Keratinocyte (primary cell): Measurements from ENCODE around the gene SOX18. TPM values are rescaled to one million over a fixed set of nuclear protein-coding genes. Genes with fewer than 3 reads are reported as not detected.

Experiments
- DNase-seq: peaks from one replicate; pipeline ENCODE4 v3.0.0-alpha.2; 2011; ENCODE audit warnings: low read depth, missing footprints, low spot score
- FAIRE-seq: peaks from 2 replicates; lab custom pipeline; 2011; peaks lifted over from hg19 to GRCh38; lab: Jason Lieb, UNC
- H2AFZ ChIP-seq: 2 replicates; pipeline ENCODE4 v1.6.0; 2012; ENCODE audit warnings: low read length, control low read depth, inconsistent platforms; ENCODE audit not compliant: control insufficient read depth
- H3K27ac ChIP-seq: 2 replicates; pipeline ENCODE4 v1.5.1; 2011; ENCODE audit warnings: low read length; ENCODE audit not compliant: control insufficient read depth, insufficient read depth
- H3K27me3 ChIP-seq: 3 replicates; pipeline ENCODE4 v1.6.0; 2011; ENCODE audit warnings: low read length; ENCODE audit not compliant: control insufficient read depth, insufficient read depth; ENCODE audit errors: extremely low read depth
- H3K36me3 ChIP-seq, 2 experiments: 2 replicates in 1 of 2; 3 replicates in 1 of 2; pipeline ENCODE4 v1.5.1; 2011; ENCODE audit warnings: low read length in 2 of 2, mild to moderate bottlenecking in 1 of 2; ENCODE audit not compliant: control insufficient read depth in 2 of 2, insufficient read depth in 2 of 2; ENCODE audit errors: extremely low read depth in 1 of 2
- H3K4me1 ChIP-seq: 3 replicates; pipeline ENCODE4 v1.5.1; 2011; ENCODE audit warnings: low read length; ENCODE audit not compliant: control insufficient read depth, insufficient read depth; ENCODE audit errors: extremely low read depth
- H3K4me2 ChIP-seq: 3 replicates; pipeline ENCODE4 v1.6.0; 2011; ENCODE audit warnings: low read depth, low read length; ENCODE audit not compliant: control insufficient read depth, insufficient read depth; ENCODE audit errors: extremely low read depth
- H3K4me3 ChIP-seq, 3 experiments: fragments of 200-600 bp in 1 of 3; sonication (generic) in 1 of 3; 2 replicates in 2 of 3; 3 replicates in 1 of 3; pipeline ENCODE4 v1.5.1; 2011 to 2016; ENCODE audit warnings: low read length in 3 of 3, mild to moderate bottlenecking in 3 of 3, control low read depth in 2 of 3, inconsistent platforms in 1 of 3, low read depth in 1 of 3, mixed read lengths in 1 of 3, mixed run types in 1 of 3, moderate library complexity in 1 of 3; ENCODE audit not compliant: control insufficient read depth in 2 of 3, insufficient read depth in 2 of 3; ENCODE audit errors: extremely low read depth in 1 of 3
- H3K79me2 ChIP-seq: 2 replicates; pipeline ENCODE4 v1.6.0; 2012; ENCODE audit warnings: low read length; ENCODE audit not compliant: control insufficient read depth, insufficient read depth
- H3K9ac ChIP-seq: 3 replicates; pipeline ENCODE4 v1.6.0; 2011; ENCODE audit warnings: low read length; ENCODE audit not compliant: control insufficient read depth, insufficient read depth; ENCODE audit errors: extremely low read depth
- H3K9me1 ChIP-seq: 3 replicates; pipeline ENCODE4 v1.6.0; 2011; ENCODE audit warnings: low read length; ENCODE audit not compliant: control insufficient read depth, insufficient read depth; ENCODE audit errors: extremely low read depth
- H3K9me3 ChIP-seq: 2 replicates; pipeline ENCODE4 v1.5.1; 2012; ENCODE audit warnings: low read depth, low read length; ENCODE audit not compliant: control insufficient read depth
- H4K20me1 ChIP-seq: 3 replicates; pipeline ENCODE4 v1.6.0; 2011; ENCODE audit warnings: low read length; ENCODE audit not compliant: control insufficient read depth, insufficient read depth; ENCODE audit errors: extremely low read depth
- CTCF ChIP-seq, 3 experiments: IDR thresholded peaks in 1 of 3; conservative IDR thresholded peaks in 1 of 3; optimal IDR thresholded peaks in 1 of 3; 2 replicates in 2 of 3; 3 replicates in 1 of 3; pipeline versions ENCODE3 to v1.5.1; 2011; ENCODE audit warnings: low read length in 3 of 3, mild to moderate bottlenecking in 3 of 3, moderate library complexity in 2 of 3, control low read depth in 1 of 3, inconsistent platforms in 1 of 3; ENCODE audit not compliant: insufficient read depth in 2 of 3; ENCODE audit errors: extremely low read depth in 1 of 3
- EZH2 ChIP-seq: IDR thresholded peaks from one replicate; pipeline ENCODE4 v1.6.1; 2012; ENCODE audit warnings: inconsistent platforms, mild to moderate bottlenecking, low read length, moderate library complexity
- dilution Hi-C: fragments of 300-500 bp; cut with MboI; formaldehyde crosslinking; loops from one replicate; pipeline ENCODE4 v1.7.0; 2020; ENCODE audit warnings: low sequenced_read_pairs; ENCODE audit not compliant: extremely low pct_ligation_motif_present
- polyA plus RNA-seq, 5 experiments: library from polyadenylated mRNA; depleted of rRNA in 3 of 5; stranded (reverse) in 3 of 5; stranded (forward) in 1 of 5; unstranded in 1 of 5; fragments of >200 nt; gene quantifications; 1 replicate in 1 of 5; 2 replicates in 3 of 5; 3 replicates in 1 of 5; pipeline versions ENCODE4 v1.2.1 to v1.2.3, GENCODE V29; 2011 to 2012; ENCODE audit warnings: missing spikeins in 2 of 5, low read depth in 1 of 5, low replicate concordance in 1 of 5

SOX18 gene
- polyA plus RNA-seq, 1 donor (not counting 4 experiments of a cell fraction or from before 2014, with no cell fraction given), result not detected

DNA sequence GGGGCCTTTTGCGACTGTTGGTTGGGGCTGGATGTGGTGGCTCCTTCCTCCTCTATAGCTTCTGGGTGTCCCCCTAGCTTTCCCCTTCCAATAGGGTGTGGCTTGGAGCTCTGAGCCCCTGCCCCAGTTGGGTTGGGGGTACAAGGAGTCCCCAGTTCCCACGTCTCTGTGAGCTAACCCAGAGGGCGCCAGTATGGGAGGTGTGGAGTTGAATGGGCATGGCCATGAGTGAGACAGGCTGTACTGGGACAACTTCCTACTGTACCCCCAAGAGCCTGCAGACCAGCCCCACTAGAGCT lies 12.3 kb downstream of the SOX18 start:
- no peak overlapping the region for H2AFZ ChIP-seq
- dilution Hi-C loops, result no loop called here
- no peaks in the 10 kb centered on the region for H4K20me1 ChIP-seq
- TF ChIP-seq CTCF (optimal IDR thresholded peaks at IDR 0.05 in 1 of 3, IDR thresholded peaks at IDR 0.05 in 1 of 3, conservative IDR thresholded peaks at IDR 0.05 in 1 of 3; ENCODE audit: extremely low read depth in 1 of 3, insufficient read depth in 2 of 3, low read length in 3 of 3) (no peak), EZH2 (no peak)
- FAIRE-seq (no peak), DNase-seq (no peak)
- H3K27me3 ChIP-seq, result peaks cover 29% of the 10 kb centered on the region
- H3K27ac ChIP-seq, result no peak overlapping the region
- peaks cover 0 to 9% of the 10 kb centered on the region in 2 experiments for H3K36me3 ChIP-seq
- H3K4me1 ChIP-seq, result peaks cover 5% of the 10 kb centered on the region
- no peaks in the 10 kb centered on the region for H3K9me1 ChIP-seq
- H3K79me2 ChIP-seq, result no peaks in the 10 kb centered on the region
- H3K9me3 ChIP-seq, result no peaks in the 10 kb centered on the region
- H3K4me2 ChIP-seq, result no peak overlapping the region
- H3K9ac ChIP-seq, result no peak overlapping the region
- H3K4me3 ChIP-seq, result no peak overlapping the region

DNA sequence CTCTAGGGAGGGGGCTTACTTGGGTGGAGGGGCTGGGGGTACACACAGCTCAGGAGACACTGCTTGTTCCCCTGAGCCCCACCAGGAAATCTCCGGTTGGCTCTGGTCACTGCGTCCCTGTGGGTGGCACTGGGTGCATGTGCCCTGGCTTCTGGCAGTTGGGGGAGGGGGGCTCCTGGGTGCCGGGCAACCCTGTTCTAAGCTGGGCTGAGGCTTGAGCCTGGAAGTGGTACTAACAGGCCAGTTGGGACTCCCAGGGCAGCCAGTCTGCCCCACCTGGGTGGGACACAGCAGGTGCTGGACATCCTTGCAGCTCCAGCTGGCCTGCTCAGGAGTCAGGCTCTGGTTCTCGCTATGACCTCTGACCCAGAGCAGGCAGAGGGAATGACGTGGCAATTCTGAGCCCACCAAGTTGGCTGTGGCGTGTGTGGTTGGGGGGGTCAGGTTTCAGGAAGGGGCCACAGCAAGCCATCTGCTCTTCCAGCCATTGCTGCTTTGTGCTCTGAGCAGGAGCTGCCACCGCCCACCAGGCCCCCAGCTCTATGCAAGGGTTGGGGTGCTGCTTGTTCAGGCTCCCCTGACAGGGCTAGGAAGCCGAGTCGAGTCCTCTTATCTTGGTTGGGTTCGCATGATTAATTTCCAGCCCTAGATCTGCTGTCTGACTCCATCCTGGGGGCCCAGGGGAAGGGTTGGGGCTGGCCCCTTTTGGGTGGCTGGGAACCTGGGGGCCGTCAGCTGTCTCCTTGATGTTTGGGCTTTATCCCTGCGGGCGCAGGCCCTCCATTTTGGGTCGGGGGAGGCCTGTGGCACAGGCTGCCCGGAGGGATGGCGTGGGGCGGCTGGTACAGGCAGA lies 12.9 kb downstream of the SOX18 start:
- FAIRE-seq, result no peak
- no peak overlapping the region for H3K4me3 ChIP-seq
- dilution Hi-C loops, result no loop called here
- TF ChIP-seq CTCF (optimal IDR thresholded peaks at IDR 0.05 in 1 of 3, IDR thresholded peaks at IDR 0.05 in 1 of 3, conservative IDR thresholded peaks at IDR 0.05 in 1 of 3; ENCODE audit: extremely low read depth in 1 of 3, insufficient read depth in 2 of 3, low read length in 3 of 3), result no peak
- no peak for TF ChIP-seq EZH2
- no peaks in the 10 kb centered on the region for H3K9me3 ChIP-seq
- peaks cover 5% of the 10 kb centered on the region for H3K4me1 ChIP-seq
- no peaks in the 10 kb centered on the region for H3K9me1 ChIP-seq
- no peak overlapping the region for H2AFZ ChIP-seq
- H3K36me3 ChIP-seq, result peaks cover 0 to 13% of the 10 kb centered on the region in 2 experiments
- no peak overlapping the region for H3K27ac ChIP-seq
- no peak overlapping the region for H3K4me2 ChIP-seq
- DNase-seq, result no peak
- no peak overlapping the region for H3K9ac ChIP-seq
- peaks cover 24% of the 10 kb centered on the region for H3K27me3 ChIP-seq
- no peaks in the 10 kb centered on the region for H3K79me2 ChIP-seq
- no peaks in the 10 kb centered on the region for H4K20me1 ChIP-seq
